Gastroesophageal sphincter (tissue), 3 donors: ENCODE results near the gene ARL6IP5.

Experiments
- EP300 ChIP-seq: sonication (generic); formaldehyde crosslinking; IDR thresholded peaks from one replicate; pipeline ENCODE4 v1.6.1; 2017; ENCODE audit warnings: antibody characterized with exemption, mild to moderate bottlenecking
- POLR2A ChIP-seq, 2 donors: fragments of 450-650 bp; IDR thresholded peaks; one replicate each; pipeline ENCODE4 v1.6.1; 2017; ENCODE audit warnings: antibody characterized with exemption in 2 of 2, mild to moderate bottlenecking in 2 of 2, moderate library complexity in 1 of 2
- POLR2AphosphoS5 ChIP-seq: sonication (generic); formaldehyde crosslinking; IDR thresholded peaks from one replicate; pipeline ENCODE4 v1.6.1; 2017; ENCODE audit warnings: antibody characterized with exemption
- TF ChIP-seq, protein P1 (sequence below), 4 experiments: fragments of 200-600 bp in 2 of 4; fragments of 450-650 bp in 2 of 4; sonication (generic) in 1 of 4; IDR thresholded peaks; one replicate each; pipeline ENCODE4 v1.5.1; 2017 to 2019; ENCODE audit warnings: antibody characterized with exemption in 4 of 4, mild to moderate bottlenecking in 2 of 4, moderate library complexity in 2 of 4

DNA sequence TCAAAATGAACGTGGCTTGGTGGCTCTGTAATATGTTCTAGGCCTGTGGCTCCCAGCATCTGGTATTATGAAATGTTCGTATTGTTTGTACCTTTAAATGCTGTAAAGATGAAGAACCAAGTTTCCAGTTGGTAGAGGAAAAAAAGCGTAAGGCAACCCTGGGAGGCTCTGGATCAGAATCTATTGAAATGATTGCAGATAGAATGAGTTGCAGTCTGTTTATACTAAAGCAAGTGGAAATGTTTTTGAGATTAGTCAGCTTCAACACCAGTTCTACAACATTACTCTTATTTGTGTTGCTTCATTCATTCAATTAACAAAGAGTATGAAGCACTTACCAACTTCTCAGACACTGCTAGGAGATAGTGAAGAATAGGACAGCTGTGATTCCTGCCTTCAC is 5.3 kb downstream of the ARL6IP5 start:
- TF ChIP-seq POLR2AphosphoS5 = peak; percentile 66
- no peak for TF ChIP-seq POLR2A (IDR thresholded peaks at IDR 0.05)
- TF ChIP-seq EP300 = no peak
- TF ChIP-seq, protein P1, sequence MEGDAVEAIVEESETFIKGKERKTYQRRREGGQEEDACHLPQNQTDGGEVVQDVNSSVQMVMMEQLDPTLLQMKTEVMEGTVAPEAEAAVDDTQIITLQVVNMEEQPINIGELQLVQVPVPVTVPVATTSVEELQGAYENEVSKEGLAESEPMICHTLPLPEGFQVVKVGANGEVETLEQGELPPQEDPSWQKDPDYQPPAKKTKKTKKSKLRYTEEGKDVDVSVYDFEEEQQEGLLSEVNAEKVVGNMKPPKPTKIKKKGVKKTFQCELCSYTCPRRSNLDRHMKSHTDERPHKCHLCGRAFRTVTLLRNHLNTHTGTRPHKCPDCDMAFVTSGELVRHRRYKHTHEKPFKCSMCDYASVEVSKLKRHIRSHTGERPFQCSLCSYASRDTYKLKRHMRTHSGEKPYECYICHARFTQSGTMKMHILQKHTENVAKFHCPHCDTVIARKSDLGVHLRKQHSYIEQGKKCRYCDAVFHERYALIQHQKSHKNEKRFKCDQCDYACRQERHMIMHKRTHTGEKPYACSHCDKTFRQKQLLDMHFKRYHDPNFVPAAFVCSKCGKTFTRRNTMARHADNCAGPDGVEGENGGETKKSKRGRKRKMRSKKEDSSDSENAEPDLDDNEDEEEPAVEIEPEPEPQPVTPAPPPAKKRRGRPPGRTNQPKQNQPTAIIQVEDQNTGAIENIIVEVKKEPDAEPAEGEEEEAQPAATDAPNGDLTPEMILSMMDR (IDR thresholded peaks at IDR 0.05) = no peak
